HG03520 (cell line): Measurements from ENCODE around the gene ANKRD50.
A peak's percentile ranks its signal among the peaks of the same experiment; 100 is the strongest.

Experiments
- ATAC-seq: cut with Tn5 transposase; IDR thresholded peaks from one replicate; pipeline ENCODE4 v1.9.1; 2021; ENCODE audit warnings: mild to moderate bottlenecking, moderate library complexity; ENCODE audit not compliant: unreplicated experiment

ANKRD50 gene

DNA sequence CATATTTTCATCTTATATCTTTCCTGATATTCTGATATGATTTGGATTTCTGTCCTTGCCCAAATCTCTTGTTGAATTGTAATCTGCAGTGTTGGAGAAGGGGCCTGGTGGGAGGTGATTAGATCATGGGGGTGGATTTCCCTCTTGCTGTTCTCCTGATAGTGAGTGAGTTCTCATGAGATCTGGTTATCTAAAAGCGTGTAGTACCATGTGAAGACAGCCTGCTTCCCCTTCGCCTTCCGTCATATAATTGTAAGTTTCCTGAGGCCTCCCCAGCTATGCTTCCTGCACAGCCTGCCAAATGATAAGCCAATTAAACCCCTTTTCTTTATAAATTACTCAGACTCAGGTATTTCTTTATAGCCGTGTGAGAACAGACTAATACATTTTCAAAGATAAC is 77.2 kb downstream of the ANKRD50 start:
- no peak for ATAC-seq

DNA sequence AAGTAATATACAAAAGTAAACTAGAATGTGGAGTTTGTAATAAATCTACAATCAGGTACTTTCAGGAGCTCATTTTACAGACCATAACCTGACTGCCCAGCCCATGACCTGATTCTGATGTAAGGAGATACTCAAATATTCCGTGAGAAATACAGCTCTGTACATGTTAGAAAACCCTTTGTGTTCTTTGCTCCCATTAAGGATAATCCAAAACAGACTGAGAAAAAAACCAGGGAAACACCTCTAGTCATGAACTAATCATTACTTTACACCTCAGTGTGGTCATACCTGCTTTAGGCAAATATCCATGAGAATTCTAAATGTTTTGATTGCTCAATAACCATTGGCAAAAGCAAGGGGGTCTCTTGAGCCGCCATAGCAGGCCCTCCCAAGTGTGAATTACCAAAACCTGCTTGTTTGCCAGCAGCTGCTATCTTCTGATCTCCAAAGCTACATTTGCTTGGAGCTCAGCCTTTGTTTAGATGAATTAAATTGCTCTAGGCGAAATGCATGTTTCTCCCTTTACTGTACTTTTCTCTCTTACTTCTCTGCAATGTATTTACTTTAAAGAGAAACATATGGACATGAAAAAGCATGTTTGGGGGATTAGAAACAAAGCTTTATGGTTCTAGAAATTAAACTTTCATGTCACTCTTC is 79.1 kb downstream of the ANKRD50 start:
- ATAC-seq = no peak

DNA sequence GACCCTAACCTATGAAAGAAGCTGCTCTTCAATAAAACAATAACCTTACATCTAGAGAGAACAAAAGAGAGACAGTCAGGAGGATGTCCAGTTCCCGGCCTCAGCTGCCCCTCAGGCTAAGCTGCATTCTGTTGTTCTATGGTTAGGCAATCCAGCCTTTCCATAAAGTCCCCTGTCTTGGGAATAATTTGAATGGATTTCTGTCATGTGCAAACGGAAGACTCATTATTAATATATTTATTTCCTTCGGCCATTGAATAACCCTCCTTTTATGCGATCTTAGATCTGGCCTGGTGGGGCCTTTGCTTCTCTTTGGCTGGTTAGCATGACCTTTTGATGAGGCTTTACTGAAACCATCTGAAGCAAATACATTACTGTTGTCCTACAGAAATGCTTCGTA is 80.1 kb downstream of the ANKRD50 start:
- no peak for ATAC-seq

DNA sequence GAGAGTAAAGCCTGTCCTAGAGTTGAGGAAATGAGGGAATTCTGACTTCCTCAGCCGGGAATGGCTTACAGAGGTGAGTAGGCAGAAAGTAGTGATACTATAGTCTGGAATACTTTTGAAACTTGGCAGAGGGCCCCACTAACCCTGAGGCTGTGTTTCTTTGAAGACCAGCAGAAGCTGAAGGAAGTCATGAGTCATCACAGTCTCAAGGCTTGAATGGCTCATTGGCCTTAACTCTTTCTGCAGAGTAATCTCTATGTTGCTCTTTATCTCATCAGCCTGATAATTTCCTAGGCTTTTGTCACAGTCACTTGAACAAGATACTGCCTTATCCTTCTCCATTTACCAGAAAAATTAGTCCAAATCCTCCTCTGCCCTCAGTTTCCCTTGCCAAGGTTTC is 80.8 kb downstream of the ANKRD50 start:
- ATAC-seq = peak; percentile 98

DNA sequence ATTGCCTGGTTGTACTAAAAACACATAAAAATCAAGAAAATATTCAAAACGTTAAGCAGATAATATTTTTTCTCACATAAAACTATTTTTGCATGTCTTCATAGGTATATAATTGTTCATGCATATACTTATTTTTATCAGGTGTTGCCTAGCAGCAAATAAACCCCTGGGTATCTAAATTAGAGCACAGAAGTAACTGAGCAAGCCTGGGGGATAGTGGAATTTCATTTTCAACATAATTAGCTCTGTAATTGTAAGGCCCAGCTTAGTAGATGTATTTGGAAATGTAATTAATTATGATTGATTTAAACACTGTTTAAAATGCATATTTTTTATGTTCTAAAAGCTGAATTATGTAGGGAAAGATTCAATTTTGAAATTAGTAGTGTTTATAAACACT is 82.9 kb downstream of the ANKRD50 start:
- ATAC-seq = no peak
